CD4-positive, alpha-beta T cell treated with Interferon alpha-2 for 1 hour (primary cell): ENCODE measurements around the gene RBP4.

ENCODE experiments used
- DNase-seq, 2 donors: peaks; one replicate each; pipeline ENCODE4 v3.0.0-alpha.2; 2020 to 2022

Gene RBP4

DNA sequence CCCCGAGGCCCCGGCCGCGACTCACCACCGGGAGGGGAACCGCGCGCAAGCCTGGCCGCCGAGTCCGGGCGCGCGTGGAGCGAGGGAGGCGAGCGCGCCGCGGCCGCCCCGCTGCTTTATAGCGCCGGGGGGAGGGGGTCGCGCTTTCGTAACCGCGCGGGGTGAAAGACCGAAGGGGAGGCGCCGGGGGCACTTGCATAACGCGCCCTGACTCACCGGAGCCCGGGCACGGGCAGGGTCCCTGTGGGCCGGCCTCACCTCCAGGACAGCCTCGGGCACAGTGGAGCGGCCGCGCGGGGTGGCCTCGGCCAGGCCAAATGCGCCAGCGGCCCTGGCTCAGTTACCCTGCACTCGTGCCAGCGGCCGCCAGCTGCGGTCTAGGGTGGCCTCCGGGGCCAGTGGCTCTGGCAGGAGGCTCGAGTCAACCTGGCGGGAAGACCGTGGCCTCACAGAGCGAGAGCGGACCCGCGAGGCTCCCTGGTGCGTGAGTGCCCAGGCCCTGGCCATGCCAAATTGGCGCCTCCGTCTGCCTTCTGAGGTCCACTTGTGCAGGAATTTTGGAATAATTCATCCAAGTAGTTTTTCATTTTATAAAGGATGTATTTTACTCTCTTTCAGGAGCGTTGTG, at the start of gene RBP4:
Gene RBP4, minus strand, starts transcription at position 90 of the 628 bp plus-strand sequence. CDS start 207 bp downstream, outside the sequence.
- DNase-seq = no peak

DNA sequence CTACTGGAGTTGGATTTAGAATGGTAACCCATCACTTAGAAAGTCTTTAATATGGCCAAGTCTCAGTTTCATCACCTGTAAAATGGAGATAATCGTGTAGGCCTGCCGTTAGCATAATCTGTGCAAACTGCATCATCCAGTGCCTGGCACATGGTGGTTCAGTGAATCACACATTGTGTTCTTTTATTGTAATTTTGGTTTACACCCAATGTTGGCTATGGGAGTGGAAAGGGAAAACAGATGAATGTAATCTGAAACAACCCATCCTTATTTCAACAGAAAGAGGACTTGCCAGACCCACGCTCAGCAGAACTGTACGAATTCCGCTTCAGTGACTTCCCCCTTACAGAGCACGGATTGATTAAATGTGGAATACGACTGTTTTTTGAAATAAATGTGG, 38.8 kb upstream of the RBP4 start:
- DNase-seq = no peak

GRCh38 chr10:93630625-93631557, 29.9 kb upstream of the RBP4 start:
- no peak for DNase-seq

DNA sequence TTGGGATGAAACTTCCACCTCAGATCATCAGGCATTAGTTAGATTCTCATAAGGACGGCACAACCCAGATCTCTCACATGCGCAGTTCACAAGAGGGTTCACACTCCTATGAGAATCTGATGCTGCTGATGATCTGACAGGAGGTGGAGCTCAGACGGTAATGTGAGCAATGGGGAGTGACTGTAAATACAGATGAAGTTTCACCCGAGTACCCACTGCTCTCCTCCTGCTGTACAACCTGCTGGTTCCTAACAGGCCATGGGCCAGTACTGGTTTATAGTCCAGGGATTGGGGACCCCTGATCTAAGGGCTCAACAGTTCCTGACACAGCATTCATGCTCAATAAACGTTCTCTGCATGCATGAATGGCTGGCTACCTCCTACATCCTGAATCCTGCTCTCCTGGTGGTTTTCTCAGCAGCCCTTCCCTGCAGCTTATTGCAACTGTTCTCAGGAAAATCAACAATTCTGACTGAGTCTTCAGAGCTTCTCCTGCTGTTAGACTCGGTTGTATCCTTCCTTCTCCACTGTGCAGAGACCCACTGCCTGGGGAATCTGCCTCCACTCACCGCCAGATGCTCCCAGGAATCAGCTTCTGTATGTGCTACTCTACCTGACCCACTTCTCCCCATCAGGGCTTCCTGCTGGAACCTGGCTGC, 28.7 kb upstream of the RBP4 start:
- DNase-seq = no peak

- DNase-seq = no peak
Observed at GRCh38 chr10:93628858-93629257, 27.8 kb upstream of the RBP4 start.

DNA sequence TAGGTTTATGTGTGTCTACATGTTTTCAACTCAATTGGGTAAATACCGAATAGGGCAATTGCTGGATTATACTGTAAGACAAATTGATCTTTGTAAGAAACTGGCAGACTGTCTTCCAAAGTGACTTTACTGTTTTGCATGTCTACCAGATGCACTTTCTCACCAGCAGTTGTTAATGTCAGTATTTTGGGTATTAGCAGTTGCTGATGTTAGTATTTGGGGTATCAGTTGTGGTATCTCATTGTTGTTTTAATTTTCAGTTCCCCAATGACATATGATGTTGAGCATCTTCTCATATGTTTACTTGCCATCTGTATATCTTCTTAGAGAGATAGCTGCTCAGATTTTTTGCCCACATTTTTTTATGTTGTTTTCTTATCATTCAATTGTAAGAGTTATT, 21.9 kb upstream of the RBP4 start:
- no peak for DNase-seq

- no peak for DNase-seq
Observed at GRCh38 chr10:93620925-93621324, 19.9 kb upstream of the RBP4 start.

DNA sequence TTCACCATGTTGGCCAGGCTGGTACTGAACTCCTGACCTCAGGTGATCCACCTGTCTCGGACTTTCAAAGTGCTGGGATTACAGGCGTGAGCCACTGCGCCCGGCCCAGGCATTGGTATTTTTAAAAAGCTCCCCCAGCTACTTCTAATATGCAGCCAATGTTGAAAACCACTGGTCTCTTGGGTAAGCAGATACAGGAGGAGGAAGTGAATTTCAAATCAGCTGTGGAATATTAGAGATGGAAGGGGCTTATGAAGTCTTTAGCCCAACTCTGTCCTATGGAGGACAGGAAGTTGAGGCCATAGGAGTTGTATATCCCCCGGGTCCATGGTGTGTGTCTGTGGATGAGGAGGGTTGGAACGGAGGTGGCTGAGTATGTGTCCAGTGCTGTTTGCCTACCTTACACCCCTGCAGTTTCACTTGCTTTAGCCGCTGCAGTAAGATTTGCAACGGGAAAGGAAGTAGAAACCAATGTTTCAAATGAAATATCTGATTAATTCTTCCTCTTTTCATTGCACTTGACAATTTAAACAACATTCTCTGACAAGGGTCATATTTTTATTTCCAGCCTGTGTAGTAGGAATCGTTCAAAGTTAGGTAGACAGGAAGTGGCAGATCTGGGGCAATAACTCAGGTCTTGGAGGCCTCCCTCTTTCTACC, 14.7 kb upstream of the RBP4 start:
- DNase-seq = no peak

GRCh38 chr10:93614101-93614825, 13.2 kb upstream of the RBP4 start:
- DNase-seq = no peak

DNA sequence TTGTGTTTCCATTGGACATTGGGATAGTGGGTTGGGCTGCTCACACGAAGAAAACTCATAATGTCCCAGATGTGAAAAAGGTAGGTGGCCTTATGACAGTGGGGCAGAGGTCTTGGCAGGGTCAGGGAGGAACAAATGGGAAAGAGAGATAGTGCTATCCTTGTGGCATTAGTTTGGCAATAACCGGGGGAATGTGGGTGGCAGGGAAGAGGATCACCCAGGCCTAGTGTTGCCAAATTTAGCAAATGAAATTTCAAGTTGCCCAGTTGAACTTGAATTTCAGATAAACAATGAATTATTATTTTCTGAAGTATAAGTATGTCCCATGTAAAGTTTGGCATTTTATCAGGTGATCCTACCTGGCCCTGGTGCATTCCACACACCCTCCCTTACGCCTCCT, 12.1 kb upstream of the RBP4 start:
- no peak for DNase-seq

- DNase-seq = no peak
Observed at GRCh38 chr10:93612311-93612710, 11.3 kb upstream of the RBP4 start, which contains the start of gene PDE6C. Gene PDE6C (plus strand): TSS chr10:93612537. CDS start chr10:93612726, 189 bp downstream.

GRCh38 chr10:93608421-93608820, 7.4 kb upstream of the RBP4 start:
- DNase-seq = no peak

DNA sequence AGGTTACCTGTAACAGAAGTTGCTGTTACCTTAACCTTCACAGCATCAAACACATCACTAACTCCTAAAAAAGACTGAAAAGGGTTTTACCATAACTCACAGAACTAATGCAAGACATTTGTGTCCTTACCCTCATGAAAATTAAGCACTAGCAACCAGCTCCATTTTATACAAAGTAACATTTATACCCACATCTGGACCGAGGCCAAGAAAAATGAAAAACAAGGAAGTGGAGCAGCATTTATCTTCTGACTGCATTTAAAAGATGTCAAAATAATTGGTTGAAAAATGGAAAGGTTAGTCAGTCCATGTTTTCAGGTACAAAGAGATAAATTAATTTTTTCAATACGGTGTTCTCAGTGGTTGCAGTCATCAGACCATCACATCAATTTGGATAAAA, 3.1 kb upstream of the RBP4 start:
- no peak for DNase-seq

- DNase-seq = no peak
Observed at GRCh38 chr10:93603023-93603422, 2.0 kb upstream of the RBP4 start.

DNA sequence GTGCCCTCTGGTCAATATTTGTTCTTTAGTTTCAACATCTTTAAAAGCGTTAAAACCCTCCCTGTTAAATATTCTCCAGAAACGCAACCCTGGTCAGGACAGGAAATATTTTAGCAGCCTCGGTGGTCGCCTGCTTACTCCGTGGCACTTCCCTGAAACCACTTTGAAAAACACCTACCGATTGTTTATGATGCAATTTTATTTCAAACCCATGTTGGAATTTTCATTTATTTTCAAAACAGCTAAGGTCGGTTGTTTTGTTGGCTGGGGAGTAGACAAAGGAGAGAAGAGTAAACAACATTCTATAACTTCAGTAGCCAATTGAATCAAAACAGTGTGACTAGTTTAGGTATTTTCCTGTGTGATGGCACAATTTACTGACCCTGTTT, 733 bp upstream of the RBP4 start:
- DNase-seq = no peak

DNA sequence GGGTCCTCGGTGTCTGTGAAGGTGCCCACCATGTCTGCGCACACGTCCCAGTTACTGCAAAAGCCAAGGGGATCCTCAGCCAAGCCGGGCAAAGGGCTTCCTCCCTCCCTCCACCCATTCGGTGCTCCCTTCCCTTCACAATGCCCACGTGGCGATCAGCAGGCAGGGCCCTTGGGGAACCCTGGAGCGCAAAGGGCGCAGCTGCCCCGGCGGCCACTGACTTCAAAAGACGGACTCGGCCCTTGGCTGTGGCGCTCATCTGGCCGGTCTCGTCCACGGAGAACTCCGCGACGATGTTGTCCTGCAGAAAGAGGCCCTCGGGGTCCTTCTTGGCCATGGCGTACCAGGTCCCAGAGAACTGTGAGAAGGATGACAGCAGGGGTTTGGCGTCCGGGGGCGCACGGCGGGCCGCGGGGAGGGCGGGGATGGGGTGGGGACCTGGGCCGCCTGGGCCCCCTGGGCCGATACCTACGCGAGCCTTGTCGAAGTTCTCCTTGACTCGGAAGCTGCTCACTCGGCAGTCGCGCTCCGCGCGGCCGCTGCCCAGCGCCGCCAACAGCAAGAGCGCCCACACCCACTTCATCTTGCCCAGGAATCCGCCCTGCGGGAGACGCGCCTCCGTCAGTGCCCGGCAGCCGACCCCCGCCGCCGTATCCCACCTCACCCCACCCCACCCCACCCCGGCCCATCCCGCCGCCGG, 439 bp downstream of the RBP4 start:
- no peak for DNase-seq

- no peak for DNase-seq
Observed at GRCh38 chr10:93599778-93600177, 1.3 kb downstream of the RBP4 start.

GRCh38 chr10:93599335-93599734, 1.7 kb downstream of the RBP4 start:
- DNase-seq = no peak

DNA sequence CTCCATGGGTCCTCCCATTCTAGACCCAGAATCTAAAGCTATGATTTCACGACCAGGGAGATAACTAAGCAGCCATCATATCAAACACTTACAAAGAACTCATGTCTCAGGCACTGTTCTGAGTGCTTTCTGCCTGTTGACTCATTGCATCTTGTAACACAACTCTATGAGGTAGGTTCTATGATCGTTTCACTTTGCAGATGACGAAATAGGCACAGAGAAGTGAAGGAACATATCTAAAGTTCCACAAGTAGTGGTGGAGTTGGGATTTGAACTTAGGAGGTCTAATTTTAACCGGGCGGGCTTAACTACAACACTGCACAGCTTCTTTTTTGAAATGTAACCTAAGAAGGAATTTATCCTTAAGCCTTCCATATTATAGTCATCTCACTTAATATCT, 2.9 kb downstream of the RBP4 start:
- no peak for DNase-seq

DNA sequence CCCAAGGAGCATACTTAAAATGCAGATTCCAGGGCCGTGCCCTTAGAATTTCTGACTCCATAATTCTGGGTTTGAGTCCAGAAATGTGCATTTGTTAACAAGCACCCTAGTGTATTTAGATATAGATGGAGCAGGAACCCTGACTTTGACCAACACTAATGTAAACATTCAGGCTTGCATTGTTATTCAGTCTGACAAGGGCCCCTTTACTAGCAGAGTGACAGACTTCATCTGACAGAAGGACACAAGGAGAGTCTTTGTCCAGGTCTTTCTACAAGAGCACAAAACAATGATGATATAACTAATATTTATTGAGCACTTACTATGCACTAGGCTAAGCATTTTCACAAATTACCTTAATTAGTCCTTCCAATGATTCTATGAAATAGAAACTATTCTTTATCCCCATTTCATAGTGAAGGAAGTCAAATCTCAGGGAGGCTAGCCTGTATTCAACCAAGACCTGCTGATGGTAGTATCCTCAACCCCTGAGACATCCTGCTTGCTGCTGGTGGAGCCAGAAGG, 3.9 kb downstream of the RBP4 start:
- no peak for DNase-seq

DNA sequence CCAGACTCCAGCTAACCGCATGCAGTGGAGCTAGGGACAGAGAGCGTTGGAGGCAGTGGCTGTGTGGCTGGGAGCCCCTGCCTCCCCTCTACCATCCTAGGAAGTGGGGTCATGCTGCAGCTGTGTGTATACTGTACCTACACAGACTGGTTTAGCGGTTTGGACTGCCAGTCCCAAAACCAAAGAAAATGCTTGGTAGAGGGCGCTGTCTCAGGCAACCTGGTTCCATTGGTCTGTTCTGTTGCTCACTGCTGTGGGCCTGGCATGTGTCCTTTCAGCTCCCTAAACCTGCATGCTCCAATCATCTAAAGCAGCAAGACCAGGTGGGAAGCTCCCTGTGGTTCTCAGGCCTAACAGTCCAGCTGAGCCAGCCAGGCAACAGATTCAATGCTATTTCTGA, 4.5 kb downstream of the RBP4 start:
- DNase-seq = no peak
